T-helper 2 cell treated with Interferon-gamma antibody and Interleukin-4, amounts not matched to agents 100 ng/mL and 5 ng/mL, for 36 hours (primary cell): ENCODE data around the gene KRTAP10-9. TPM values are rescaled to one million over a fixed set of nuclear protein-coding genes. Genes with fewer than 3 reads are reported as not detected.
"Not testable (repeated sequence)": the region's sequence is repeated elsewhere in the genome, so short reads cannot be mapped to it uniquely, and the experiment has no call there.

ENCODE experiments used
- intact Hi-C: fragments of 100-400 bp; cut with micrococcal nuclease; formaldehyde crosslinking; loops from one replicate; pipeline ENCODE4 v1.15.1; 2023
- total RNA-seq: library from RNA; stranded (reverse); gene quantifications from 2 replicates; pipeline ENCODE4 v1.2.3, GENCODE V29; 2022

Gene KRTAP10-9
- total RNA-seq, 1 donor from 2014 or later: not detected

- intact Hi-C loops: no loop called here
Observed at GRCh38 chr21:44595524-44595923, 31.4 kb upstream of the KRTAP10-9 start.

- intact Hi-C loops: no loop called here
Observed at GRCh38 chr21:44596068-44596725, 30.7 kb upstream of the KRTAP10-9 start.

GRCh38 chr21:44598061-44598460 lies 28.8 kb upstream of the KRTAP10-9 start:
- intact Hi-C loops: no loop called here

GRCh38 chr21:44599264-44600029 lies 27.4 kb upstream of the KRTAP10-9 start:
- intact Hi-C loops: no loop called here

GRCh38 chr21:44600118-44600978 lies 26.5 kb upstream of the KRTAP10-9 start, which contains the start of gene KRTAP10-7:
Gene KRTAP10-7, plus strand, starts transcription at chr21:44600597. Its CDS starts 25 bp downstream, at chr21:44600622.
- intact Hi-C loops: not testable (repeated sequence)

GRCh38 chr21:44601091-44601490 lies 25.8 kb upstream of the KRTAP10-9 start:
- intact Hi-C loops: not testable (repeated sequence)

GRCh38 chr21:44601596-44602462 lies 25.1 kb upstream of the KRTAP10-9 start:
- intact Hi-C loops: no loop called here

GRCh38 chr21:44602463-44602850 lies 24.4 kb upstream of the KRTAP10-9 start:
- intact Hi-C loops: no loop called here

GRCh38 chr21:44603109-44603875 lies 23.6 kb upstream of the KRTAP10-9 start:
- intact Hi-C loops: no loop called here

- intact Hi-C loops: no loop called here
Observed at GRCh38 chr21:44603911-44604310, 23.0 kb upstream of the KRTAP10-9 start.

GRCh38 chr21:44606495-44606894 lies 20.4 kb upstream of the KRTAP10-9 start:
- intact Hi-C loops: no loop called here

GRCh38 chr21:44609193-44609592 lies 17.7 kb upstream of the KRTAP10-9 start:
- intact Hi-C loops: no loop called here

GRCh38 chr21:44610157-44610843 lies 16.6 kb upstream of the KRTAP10-9 start:
- intact Hi-C loops: not testable (repeated sequence)

GRCh38 chr21:44611551-44611950 lies 15.3 kb upstream of the KRTAP10-9 start:
- intact Hi-C loops: no loop called here

- intact Hi-C loops: no loop called here
Observed at GRCh38 chr21:44612029-44612486, 14.8 kb upstream of the KRTAP10-9 start, which contains the start of gene KRTAP10-8. Gene KRTAP10-8, plus strand, starts transcription at chr21:44612079. Its CDS starts 22 bp downstream, at chr21:44612101.

- intact Hi-C loops: no loop called here
Observed at GRCh38 chr21:44612669-44613229, 14.1 kb upstream of the KRTAP10-9 start.

GRCh38 chr21:44613386-44614155 lies 13.3 kb upstream of the KRTAP10-9 start:
- intact Hi-C loops: no loop called here

- intact Hi-C loops: no loop called here
Observed at GRCh38 chr21:44614161-44614631, 12.7 kb upstream of the KRTAP10-9 start.
